Liver (tissue), 3 donors: ENCODE measurements around the gene YKT6.
"Not testable (repeated sequence)": the region's sequence is repeated elsewhere in the genome, so short reads cannot be mapped to it uniquely, and the experiment has no call there.

ENCODE experiments used
- JUND ChIP-seq, 2 donors: IDR thresholded peaks; 2 replicates each; pipeline ENCODE4 v1.6.1; 2016; ENCODE audit warnings: antibody characterized with exemption in 2 of 2
- RXRA ChIP-seq, 2 donors: IDR thresholded peaks; 2 replicates each; pipeline ENCODE4 v1.6.1; 2017 to 2018; ENCODE audit warnings: antibody characterized with exemption in 2 of 2, mild to moderate bottlenecking in 1 of 2
- TF ChIP-seq, protein P1 (sequence below): fragments of 150-350 bp; IDR thresholded peaks from 2 replicates; pipeline ENCODE4 v1.5.1; 2017; ENCODE audit warnings: improper control_type of control experiment, low read depth, low read length; ENCODE audit not compliant: missing input control
- TF ChIP-seq, protein P2 (sequence below): IDR thresholded peaks from 2 replicates; pipeline ENCODE4 v1.6.1; 2016; ENCODE audit warnings: antibody characterized with exemption, mild to moderate bottlenecking
- donor health status: healthy.
- donor health status: healthy.

DNA sequence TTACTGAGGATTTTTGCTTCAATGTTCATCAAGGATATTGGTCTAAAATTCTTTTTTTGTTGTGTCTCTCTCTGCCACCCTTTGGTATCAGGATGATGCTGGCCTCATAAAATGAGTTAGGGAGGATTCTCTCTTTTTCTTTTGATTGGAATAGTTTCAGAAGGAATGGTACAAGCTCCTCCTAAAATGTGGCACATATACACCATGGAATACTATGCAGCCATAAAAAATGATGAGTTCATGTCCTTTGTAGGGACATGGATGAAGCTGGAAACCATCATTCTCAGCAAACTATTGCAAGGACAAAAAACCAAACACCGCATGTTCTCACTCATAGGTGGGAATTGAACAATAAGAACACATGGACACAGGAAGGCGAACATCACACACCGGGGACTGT, 615 bp upstream of the YKT6 start:
- TF ChIP-seq, protein P1, sequence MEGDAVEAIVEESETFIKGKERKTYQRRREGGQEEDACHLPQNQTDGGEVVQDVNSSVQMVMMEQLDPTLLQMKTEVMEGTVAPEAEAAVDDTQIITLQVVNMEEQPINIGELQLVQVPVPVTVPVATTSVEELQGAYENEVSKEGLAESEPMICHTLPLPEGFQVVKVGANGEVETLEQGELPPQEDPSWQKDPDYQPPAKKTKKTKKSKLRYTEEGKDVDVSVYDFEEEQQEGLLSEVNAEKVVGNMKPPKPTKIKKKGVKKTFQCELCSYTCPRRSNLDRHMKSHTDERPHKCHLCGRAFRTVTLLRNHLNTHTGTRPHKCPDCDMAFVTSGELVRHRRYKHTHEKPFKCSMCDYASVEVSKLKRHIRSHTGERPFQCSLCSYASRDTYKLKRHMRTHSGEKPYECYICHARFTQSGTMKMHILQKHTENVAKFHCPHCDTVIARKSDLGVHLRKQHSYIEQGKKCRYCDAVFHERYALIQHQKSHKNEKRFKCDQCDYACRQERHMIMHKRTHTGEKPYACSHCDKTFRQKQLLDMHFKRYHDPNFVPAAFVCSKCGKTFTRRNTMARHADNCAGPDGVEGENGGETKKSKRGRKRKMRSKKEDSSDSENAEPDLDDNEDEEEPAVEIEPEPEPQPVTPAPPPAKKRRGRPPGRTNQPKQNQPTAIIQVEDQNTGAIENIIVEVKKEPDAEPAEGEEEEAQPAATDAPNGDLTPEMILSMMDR, result not testable (repeated sequence)
- not testable (repeated sequence) for TF ChIP-seq JUND, RXRA (IDR thresholded peaks at IDR 0.05)
- TF ChIP-seq, protein P2, sequence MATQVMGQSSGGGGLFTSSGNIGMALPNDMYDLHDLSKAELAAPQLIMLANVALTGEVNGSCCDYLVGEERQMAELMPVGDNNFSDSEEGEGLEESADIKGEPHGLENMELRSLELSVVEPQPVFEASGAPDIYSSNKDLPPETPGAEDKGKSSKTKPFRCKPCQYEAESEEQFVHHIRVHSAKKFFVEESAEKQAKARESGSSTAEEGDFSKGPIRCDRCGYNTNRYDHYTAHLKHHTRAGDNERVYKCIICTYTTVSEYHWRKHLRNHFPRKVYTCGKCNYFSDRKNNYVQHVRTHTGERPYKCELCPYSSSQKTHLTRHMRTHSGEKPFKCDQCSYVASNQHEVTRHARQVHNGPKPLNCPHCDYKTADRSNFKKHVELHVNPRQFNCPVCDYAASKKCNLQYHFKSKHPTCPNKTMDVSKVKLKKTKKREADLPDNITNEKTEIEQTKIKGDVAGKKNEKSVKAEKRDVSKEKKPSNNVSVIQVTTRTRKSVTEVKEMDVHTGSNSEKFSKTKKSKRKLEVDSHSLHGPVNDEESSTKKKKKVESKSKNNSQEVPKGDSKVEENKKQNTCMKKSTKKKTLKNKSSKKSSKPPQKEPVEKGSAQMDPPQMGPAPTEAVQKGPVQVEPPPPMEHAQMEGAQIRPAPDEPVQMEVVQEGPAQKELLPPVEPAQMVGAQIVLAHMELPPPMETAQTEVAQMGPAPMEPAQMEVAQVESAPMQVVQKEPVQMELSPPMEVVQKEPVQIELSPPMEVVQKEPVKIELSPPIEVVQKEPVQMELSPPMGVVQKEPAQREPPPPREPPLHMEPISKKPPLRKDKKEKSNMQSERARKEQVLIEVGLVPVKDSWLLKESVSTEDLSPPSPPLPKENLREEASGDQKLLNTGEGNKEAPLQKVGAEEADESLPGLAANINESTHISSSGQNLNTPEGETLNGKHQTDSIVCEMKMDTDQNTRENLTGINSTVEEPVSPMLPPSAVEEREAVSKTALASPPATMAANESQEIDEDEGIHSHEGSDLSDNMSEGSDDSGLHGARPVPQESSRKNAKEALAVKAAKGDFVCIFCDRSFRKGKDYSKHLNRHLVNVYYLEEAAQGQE, result not testable (repeated sequence)
